Measurements from ENCODE around the gene MAEL.

GRCh38 chr1:167016100-167016750, 27.1 kb downstream of the MAEL start:
- TF ChIP-seq RNF2 (conservative IDR thresholded peaks at IDR 0.05; ENCODE audit: low read depth) (no peak), ZNF232 (CRISPR knock-in tag; IDR thresholded peaks at IDR 0.05; ENCODE audit: borderline replicate concordance) (no peak), ZNF563 (CRISPR knock-in tag; IDR thresholded peaks at IDR 0.05) (no peak)

Measured in HepG2 (cell line).